MM.1S (cell line): ENCODE data around the gene GABRB2.

Experiments
- EZH2 ChIP-seq: fragments of 300-600 bp; sonication (generic); optimal IDR thresholded peaks from 2 replicates; pipeline ENCODE3; 2017; ENCODE audit warnings: low read depth, mild to moderate bottlenecking, antibody characterized with exemption, low read length, mixed read lengths
- TF ChIP-seq, protein P1 (sequence below): fragments of 300-600 bp; sonication (generic); IDR thresholded peaks from 2 replicates; pipeline ENCODE4 v1.5.1; 2016; ENCODE audit warnings: antibody characterized with exemption, low read length, mixed read lengths

DNA sequence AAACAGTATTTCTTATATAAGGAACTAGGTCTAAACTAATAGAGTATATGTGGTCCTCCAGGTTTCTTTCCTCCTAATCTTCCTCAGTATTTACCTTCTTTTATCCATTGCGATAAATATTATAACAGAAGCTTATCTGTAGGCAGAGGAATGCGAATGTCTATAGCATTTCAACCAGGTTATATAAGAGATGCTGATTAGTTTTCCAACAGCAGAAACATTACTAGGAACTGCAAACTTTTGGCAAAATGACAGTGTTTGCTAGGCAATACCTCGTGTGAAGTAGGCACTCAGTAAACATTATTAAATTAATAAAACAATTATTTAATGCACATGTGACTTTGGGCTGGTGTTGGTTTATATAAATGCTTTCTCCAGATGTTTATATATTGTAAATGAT lies 206.5 kb downstream of the GABRB2 start:
- TF ChIP-seq, protein P1, sequence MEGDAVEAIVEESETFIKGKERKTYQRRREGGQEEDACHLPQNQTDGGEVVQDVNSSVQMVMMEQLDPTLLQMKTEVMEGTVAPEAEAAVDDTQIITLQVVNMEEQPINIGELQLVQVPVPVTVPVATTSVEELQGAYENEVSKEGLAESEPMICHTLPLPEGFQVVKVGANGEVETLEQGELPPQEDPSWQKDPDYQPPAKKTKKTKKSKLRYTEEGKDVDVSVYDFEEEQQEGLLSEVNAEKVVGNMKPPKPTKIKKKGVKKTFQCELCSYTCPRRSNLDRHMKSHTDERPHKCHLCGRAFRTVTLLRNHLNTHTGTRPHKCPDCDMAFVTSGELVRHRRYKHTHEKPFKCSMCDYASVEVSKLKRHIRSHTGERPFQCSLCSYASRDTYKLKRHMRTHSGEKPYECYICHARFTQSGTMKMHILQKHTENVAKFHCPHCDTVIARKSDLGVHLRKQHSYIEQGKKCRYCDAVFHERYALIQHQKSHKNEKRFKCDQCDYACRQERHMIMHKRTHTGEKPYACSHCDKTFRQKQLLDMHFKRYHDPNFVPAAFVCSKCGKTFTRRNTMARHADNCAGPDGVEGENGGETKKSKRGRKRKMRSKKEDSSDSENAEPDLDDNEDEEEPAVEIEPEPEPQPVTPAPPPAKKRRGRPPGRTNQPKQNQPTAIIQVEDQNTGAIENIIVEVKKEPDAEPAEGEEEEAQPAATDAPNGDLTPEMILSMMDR = no peak
- TF ChIP-seq EZH2 = no peak
